Measurements from ENCODE around the gene IHH.

The IHH gene

DNA sequence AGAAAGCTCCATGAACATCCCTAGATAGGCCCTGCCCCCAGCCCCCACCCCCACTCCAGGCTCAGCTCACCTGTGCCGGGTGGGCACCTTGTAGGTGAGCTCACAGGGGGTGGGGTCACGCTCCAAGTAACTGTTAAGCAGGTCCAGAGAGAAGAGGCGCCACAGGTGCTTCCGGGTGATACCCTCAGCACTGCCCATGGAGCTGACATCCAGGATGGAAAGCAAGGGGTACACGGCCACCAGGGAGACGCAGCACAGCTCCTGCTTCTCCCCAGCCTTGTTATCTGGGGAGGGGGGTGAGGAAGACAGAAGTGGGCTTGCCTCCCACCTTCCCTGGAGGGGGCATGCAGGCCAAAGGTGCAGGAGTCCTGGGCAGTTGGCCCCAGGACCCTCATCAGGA lies 41.3 kb downstream of the IHH start:
- TF ChIP-seq, protein P1, sequence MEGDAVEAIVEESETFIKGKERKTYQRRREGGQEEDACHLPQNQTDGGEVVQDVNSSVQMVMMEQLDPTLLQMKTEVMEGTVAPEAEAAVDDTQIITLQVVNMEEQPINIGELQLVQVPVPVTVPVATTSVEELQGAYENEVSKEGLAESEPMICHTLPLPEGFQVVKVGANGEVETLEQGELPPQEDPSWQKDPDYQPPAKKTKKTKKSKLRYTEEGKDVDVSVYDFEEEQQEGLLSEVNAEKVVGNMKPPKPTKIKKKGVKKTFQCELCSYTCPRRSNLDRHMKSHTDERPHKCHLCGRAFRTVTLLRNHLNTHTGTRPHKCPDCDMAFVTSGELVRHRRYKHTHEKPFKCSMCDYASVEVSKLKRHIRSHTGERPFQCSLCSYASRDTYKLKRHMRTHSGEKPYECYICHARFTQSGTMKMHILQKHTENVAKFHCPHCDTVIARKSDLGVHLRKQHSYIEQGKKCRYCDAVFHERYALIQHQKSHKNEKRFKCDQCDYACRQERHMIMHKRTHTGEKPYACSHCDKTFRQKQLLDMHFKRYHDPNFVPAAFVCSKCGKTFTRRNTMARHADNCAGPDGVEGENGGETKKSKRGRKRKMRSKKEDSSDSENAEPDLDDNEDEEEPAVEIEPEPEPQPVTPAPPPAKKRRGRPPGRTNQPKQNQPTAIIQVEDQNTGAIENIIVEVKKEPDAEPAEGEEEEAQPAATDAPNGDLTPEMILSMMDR (IDR thresholded peaks at IDR 0.05; ENCODE audit: low read depth, low read length): no peak
- Histone ChIP-seq H3K36me3 (no peaks in the 10 kb centered on the region), H3K27ac (no peak overlapping the region), H3K27me3 (ENCODE audit: insufficient read depth, low read depth, severe bottlenecking) (no peaks in the 10 kb centered on the region), H3K9me3 (ENCODE audit: severe bottlenecking) (no peaks in the 10 kb centered on the region), H3K4me3 (ENCODE audit: low read depth, low read length) (no peak overlapping the region)
- no peak for DNase-seq

DNA sequence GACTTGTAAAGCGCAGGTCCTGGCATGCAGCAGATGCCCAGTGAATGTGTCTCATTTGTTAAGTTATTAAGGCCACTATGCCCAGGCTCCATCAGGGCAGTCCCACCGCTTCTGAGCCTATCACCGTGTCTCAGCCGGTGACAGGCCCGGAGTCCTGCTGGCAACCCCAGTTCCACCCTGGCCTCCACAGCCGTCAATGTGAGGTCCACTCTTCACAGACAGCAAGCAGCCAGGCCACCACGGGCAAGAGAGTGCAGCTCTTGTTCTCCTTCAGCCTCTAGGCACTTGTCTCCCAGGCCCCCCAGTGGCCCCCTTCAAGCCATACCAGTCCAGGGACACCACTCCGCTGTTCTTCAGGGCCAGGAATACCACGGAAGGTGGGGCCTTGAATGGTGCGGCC lies 42.0 kb downstream of the IHH start:
- TF ChIP-seq, protein P1 (IDR thresholded peaks at IDR 0.05; ENCODE audit: low read depth, low read length): no peak
- Histone ChIP-seq H3K36me3 (no peaks in the 10 kb centered on the region), H3K4me3 (ENCODE audit: low read depth, low read length) (no peak overlapping the region), H3K27ac (no peak overlapping the region), H3K27me3 (ENCODE audit: insufficient read depth, low read depth, severe bottlenecking) (no peaks in the 10 kb centered on the region), H3K9me3 (ENCODE audit: severe bottlenecking) (no peaks in the 10 kb centered on the region)
- DNase-seq: no peak

- H3K27me3 ChIP-seq (ENCODE audit: insufficient read depth, low read depth, severe bottlenecking): no peaks in the 10 kb centered on the region
- H3K36me3 ChIP-seq: no peaks in the 10 kb centered on the region
These were observed 42.4 kb downstream of the IHH start for GRCh38 chr2:219018286-219018685.

GRCh38 chr2:219017201-219017931 lies 43.4 kb downstream of the IHH start:
- TF ChIP-seq, protein P1 (IDR thresholded peaks at IDR 0.05; ENCODE audit: low read depth, low read length): no peak
- H3K4me3 ChIP-seq (ENCODE audit: low read depth, low read length): no peak overlapping the region
- H3K9me3 ChIP-seq (ENCODE audit: severe bottlenecking): no peaks in the 10 kb centered on the region
- H3K27ac ChIP-seq: no peak overlapping the region
- no peak for DNase-seq
- no peaks in the 10 kb centered on the region for H3K27me3 ChIP-seq (ENCODE audit: insufficient read depth, low read depth, severe bottlenecking)
- H3K36me3 ChIP-seq: no peaks in the 10 kb centered on the region

More at GRCh38 chr2:219018286-219018685, 42.4 kb downstream of the IHH start:
- Histone ChIP-seq H3K27ac (no peak overlapping the region), H3K9me3 (ENCODE audit: severe bottlenecking) (no peaks in the 10 kb centered on the region), H3K4me3 (ENCODE audit: low read depth, low read length) (no peak overlapping the region)
- TF ChIP-seq, protein P1 (IDR thresholded peaks at IDR 0.05; ENCODE audit: low read depth, low read length): no peak
- DNase-seq: no peak

DNA sequence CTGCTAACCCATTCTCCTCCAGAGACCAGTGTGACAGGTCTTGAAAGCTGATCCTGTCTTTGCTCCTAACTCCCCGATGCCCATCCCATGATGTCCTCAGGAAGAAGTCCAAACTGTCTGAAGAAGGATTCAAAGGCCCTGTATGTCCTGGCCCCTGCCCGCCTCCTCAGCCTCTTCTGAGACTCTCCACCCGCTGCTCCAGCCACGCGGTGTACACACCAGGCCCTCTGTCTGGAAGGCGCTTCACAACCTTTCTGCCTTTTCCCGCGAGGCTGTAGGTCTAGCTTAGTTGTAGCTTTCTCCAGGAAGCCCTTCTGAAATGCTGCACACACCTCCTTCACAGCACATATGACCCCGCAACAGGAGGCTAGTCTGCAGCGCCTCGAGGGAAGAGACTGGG lies 44.0 kb downstream of the IHH start:
- DNase-seq: no peak
- no peak overlapping the region for H3K27ac ChIP-seq
- H3K27me3 ChIP-seq (ENCODE audit: insufficient read depth, low read depth, severe bottlenecking): no peaks in the 10 kb centered on the region
- peaks cover 5% of the 10 kb centered on the region for H3K9me3 ChIP-seq (ENCODE audit: severe bottlenecking)
- TF ChIP-seq, protein P1 (IDR thresholded peaks at IDR 0.05; ENCODE audit: low read depth, low read length): no peak
- no peaks in the 10 kb centered on the region for H3K36me3 ChIP-seq
- H3K4me3 ChIP-seq (ENCODE audit: low read depth, low read length): no peak overlapping the region

- Histone ChIP-seq H3K27me3 (ENCODE audit: insufficient read depth, low read depth, severe bottlenecking) (no peaks in the 10 kb centered on the region), H3K9me3 (ENCODE audit: severe bottlenecking) (peaks cover 7% of the 10 kb centered on the region), H3K27ac (no peak overlapping the region), H3K4me3 (ENCODE audit: low read depth, low read length) (no peak overlapping the region), H3K36me3 (no peaks in the 10 kb centered on the region)
- TF ChIP-seq, protein P1 (IDR thresholded peaks at IDR 0.05; ENCODE audit: low read depth, low read length): no peak
- DNase-seq: no peak
These were observed 49.8 kb downstream of the IHH start for GRCh38 chr2:219010873-219011272.
